ENCODE results near the gene PTRH2.

PTRH2 gene

GRCh38 chr17:59712862-59713261 lies 5.6 kb upstream of the PTRH2 start:
- Histone ChIP-seq H3K36me3 (no peaks in the 10 kb centered on the region), H3K27me3 (no peaks in the 10 kb centered on the region), H3K9me3 (no peaks in the 10 kb centered on the region), H3K4me3 (ENCODE audit: low read depth, low read length) (no peak overlapping the region), H3K4me1 (no peaks in the 10 kb centered on the region)
- DNase-seq, result no peak
- no peak for TF ChIP-seq CTCF (IDR thresholded peaks at IDR 0.05; ENCODE audit: low read depth, low read length)

- Histone ChIP-seq H3K9me3 (no peaks in the 10 kb centered on the region), H3K27me3 (no peaks in the 10 kb centered on the region), H3K36me3 (no peaks in the 10 kb centered on the region; the same call in 1 of the 2 replicates), H3K4me3 (ENCODE audit: low read depth, low read length) (no peak overlapping the region), H3K4me1 (no peaks in the 10 kb centered on the region)
- TF ChIP-seq CTCF (IDR thresholded peaks at IDR 0.05; ENCODE audit: low read depth, low read length), result no peak
- no peak for DNase-seq
Observed at GRCh38 chr17:59711936-59712335, 4.7 kb upstream of the PTRH2 start.

- H3K27me3 ChIP-seq, result no peaks in the 10 kb centered on the region
- H3K36me3 ChIP-seq, result peaks cover 23% of the 10 kb centered on the region
- peak overlapping the region; percentile 99 for H3K4me3 ChIP-seq (ENCODE audit: low read depth, low read length)
- DNase-seq, result no peak
- H3K4me1 ChIP-seq, result no peaks in the 10 kb centered on the region
- H3K9me3 ChIP-seq, result no peaks in the 10 kb centered on the region
- TF ChIP-seq CTCF (IDR thresholded peaks at IDR 0.05; ENCODE audit: low read depth, low read length), result no peak
Observed at GRCh38 chr17:59707971-59708430, 771 bp upstream of the PTRH2 start.

GRCh38 chr17:59702304-59702703 lies 4.9 kb downstream of the PTRH2 start:
- Histone ChIP-seq H3K27me3 (no peaks in the 10 kb centered on the region), H3K36me3 (peaks cover 59% of the 10 kb centered on the region), H3K9me3 (no peaks in the 10 kb centered on the region), H3K4me1 (no peaks in the 10 kb centered on the region), H3K4me3 (ENCODE audit: low read depth, low read length) (no peak overlapping the region)
- DNase-seq, result no peak
- TF ChIP-seq CTCF (IDR thresholded peaks at IDR 0.05; ENCODE audit: low read depth, low read length), result no peak

GRCh38 chr17:59699786-59700185 lies 7.4 kb downstream of the PTRH2 start:
- H3K27me3 ChIP-seq, result no peaks in the 10 kb centered on the region
- DNase-seq, result no peak
- H3K36me3 ChIP-seq, result peaks cover 70% of the 10 kb centered on the region
- no peak overlapping the region for H3K4me3 ChIP-seq (ENCODE audit: low read depth, low read length)
- H3K4me1 ChIP-seq, result no peaks in the 10 kb centered on the region
- no peaks in the 10 kb centered on the region for H3K9me3 ChIP-seq
- TF ChIP-seq CTCF (IDR thresholded peaks at IDR 0.05; ENCODE audit: low read depth, low read length), result no peak

GRCh38 chr17:59699218-59699617 lies 8.0 kb downstream of the PTRH2 start:
- H3K4me1 ChIP-seq, result no peaks in the 10 kb centered on the region
- no peak overlapping the region for H3K4me3 ChIP-seq (ENCODE audit: low read depth, low read length)
- no peaks in the 10 kb centered on the region for H3K27me3 ChIP-seq
- DNase-seq, result no peak
- no peaks in the 10 kb centered on the region for H3K9me3 ChIP-seq
- TF ChIP-seq CTCF (IDR thresholded peaks at IDR 0.05; ENCODE audit: low read depth, low read length), result no peak
- H3K36me3 ChIP-seq, result peaks cover 70% of the 10 kb centered on the region

Measured in BE2C (cell line).